Measurements from ENCODE around the gene ZNF629.

GRCh38 chr16:30744183-30744582 lies 42.8 kb downstream of the ZNF629 start:
- TF ChIP-seq, protein P1, sequence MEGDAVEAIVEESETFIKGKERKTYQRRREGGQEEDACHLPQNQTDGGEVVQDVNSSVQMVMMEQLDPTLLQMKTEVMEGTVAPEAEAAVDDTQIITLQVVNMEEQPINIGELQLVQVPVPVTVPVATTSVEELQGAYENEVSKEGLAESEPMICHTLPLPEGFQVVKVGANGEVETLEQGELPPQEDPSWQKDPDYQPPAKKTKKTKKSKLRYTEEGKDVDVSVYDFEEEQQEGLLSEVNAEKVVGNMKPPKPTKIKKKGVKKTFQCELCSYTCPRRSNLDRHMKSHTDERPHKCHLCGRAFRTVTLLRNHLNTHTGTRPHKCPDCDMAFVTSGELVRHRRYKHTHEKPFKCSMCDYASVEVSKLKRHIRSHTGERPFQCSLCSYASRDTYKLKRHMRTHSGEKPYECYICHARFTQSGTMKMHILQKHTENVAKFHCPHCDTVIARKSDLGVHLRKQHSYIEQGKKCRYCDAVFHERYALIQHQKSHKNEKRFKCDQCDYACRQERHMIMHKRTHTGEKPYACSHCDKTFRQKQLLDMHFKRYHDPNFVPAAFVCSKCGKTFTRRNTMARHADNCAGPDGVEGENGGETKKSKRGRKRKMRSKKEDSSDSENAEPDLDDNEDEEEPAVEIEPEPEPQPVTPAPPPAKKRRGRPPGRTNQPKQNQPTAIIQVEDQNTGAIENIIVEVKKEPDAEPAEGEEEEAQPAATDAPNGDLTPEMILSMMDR (IDR thresholded peaks at IDR 0.05): no peak
- TF ChIP-seq POLR2A (IDR thresholded peaks at IDR 0.05): no peak

All from right lobe of liver (tissue), 4 donors.